GM19328 (cell line): ENCODE measurements around the gene PARD3B.

Source experiments
- ATAC-seq: cut with Tn5 transposase; IDR thresholded peaks from one replicate; pipeline ENCODE4 v1.9.1; 2021; ENCODE audit warnings: mild to moderate bottlenecking, moderate library complexity; ENCODE audit not compliant: unreplicated experiment

Gene PARD3B

DNA sequence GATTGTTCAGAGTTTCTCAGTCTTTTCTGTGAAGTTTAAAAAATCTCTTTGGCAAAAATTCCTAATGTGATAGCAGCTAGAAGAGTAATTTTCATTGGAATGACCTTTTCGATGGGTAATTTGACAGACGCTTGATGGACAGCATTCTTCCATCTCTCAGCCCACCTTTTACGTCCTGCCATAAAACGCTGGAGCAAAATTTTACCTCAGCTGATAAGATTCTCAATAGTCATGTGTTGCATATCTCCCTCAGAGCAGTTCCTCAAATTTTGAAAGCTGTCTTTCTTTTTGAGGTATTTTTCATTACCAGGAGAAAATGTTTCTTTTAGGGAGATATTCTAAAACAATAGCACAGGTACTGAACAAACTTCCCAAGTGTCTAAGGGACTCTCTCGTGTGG, 441.4 kb downstream of the PARD3B start:
- ATAC-seq: no peak

DNA sequence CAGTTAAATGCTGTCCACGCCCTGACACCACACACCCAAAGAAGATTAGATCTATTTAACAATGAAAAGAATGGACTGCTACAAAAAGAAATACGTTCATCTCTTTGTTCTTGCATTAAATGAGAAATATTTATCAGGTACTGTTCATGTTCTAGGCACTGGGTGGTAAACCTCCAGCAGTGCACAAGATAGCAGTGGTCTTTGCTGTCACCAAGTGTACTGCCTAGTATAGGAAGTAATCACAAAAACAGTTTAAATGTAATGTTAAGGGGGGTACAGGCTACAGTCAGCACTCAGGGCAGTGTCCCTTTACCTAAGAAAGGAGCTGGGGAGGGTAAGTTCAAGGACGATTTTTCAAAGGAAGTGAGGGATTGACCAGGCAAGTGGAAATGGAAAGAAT, 443.6 kb downstream of the PARD3B start:
- ATAC-seq: no peak

DNA sequence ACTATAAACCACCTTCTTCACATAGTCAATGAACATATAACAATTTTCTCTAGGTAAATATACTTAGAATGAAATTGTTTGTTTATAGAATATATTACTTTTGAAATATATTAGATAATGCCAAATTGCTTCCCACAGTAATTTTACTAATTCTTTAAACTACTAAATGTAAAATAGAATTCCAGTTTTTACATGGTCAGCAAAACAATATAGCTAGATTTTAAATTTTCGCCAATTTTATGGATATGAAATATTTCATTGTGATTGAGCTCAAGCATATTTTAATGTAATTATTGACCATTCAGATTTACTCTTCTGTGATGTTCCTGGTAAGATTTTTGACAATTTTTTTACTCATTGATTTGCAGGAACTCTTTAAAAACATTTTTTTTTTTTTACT, 444.6 kb downstream of the PARD3B start:
- ATAC-seq: no peak

DNA sequence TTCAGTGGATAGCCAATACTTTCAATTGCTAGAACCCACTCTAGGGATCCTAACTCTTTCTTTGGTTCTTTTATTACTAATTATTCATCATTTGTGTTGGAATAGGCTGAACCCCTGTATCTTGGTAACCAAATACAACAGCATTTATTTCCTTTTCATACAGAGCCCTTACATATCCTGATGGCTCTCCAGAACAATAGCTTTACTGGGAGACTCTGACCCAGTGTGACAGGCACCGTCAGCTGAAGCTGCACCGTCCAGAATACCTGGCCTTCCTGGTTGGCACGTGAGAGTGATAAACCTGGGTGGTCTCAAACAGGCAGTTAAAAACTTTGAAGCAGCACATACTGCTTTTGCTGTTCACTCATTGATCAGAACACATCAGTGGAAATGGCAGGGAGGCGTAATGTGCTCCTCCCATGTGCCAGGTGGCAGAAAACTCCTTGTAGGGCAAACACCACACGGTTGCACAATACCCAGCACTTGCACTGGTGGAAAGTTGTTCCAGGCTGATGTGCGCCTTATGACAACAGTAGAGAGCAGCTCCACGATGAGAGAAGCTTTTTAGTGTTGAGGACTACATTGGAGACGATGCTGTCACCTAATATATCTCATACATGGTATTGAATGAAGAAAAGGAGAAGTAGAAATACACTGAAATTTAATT, 456.2 kb downstream of the PARD3B start:
- no peak for ATAC-seq

DNA sequence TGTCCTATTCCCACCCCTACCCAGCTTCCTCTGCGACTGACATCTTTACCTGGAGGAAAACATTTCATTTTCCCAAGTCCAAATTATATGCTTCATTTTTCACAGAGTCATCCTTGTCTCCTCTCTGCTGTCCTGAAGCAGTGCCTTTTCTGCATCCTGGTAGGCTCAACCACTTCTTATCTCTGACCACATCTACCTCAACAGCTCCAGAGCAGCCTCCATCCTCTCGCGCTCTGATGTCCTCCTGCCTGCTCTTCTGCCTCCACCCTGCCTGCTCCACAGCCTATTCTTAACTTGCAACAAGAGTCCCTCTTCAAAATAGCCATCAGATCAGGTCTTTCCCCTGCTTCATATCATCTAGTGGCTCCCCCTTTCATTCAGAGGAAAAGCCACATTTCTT, 457.1 kb downstream of the PARD3B start:
- ATAC-seq: no peak

DNA sequence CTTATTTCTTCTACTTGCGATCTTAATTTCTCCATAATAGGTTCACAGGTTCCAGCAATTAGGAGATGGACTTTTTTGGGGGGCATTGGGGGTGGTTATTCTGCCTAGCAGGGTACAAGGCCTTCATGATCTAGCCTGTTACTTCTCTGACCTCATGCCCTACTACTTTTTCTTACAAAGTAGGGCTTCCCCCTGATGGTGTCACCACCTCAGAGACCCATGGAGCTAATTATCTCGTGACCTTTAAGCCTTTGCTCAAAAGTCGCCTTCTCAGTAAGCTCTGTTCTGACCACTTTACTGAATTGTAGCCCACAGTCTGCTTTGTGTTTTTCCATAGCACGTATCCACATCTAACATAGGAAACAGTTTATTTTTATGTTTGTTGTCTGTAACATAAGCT, 458.0 kb downstream of the PARD3B start:
- no peak for ATAC-seq

DNA sequence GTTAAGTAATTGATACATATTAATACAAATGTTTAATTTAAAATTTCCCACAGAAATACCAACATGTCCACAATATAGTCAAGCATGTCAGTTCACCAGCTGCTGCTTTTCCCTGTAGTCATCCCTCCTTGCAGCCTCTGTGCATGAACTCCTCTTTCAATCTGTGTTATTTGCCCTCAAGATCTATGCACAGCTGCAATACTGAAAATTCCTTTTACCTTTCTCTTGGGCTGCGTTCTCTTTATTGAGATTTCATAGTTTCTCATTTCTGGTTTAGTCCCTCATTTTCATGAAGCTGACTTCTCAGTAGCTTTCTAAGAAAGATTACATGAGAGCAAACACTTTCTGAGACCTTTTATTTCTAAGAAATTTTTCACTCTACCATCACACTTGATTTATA, 464.9 kb downstream of the PARD3B start:
- no peak for ATAC-seq

DNA sequence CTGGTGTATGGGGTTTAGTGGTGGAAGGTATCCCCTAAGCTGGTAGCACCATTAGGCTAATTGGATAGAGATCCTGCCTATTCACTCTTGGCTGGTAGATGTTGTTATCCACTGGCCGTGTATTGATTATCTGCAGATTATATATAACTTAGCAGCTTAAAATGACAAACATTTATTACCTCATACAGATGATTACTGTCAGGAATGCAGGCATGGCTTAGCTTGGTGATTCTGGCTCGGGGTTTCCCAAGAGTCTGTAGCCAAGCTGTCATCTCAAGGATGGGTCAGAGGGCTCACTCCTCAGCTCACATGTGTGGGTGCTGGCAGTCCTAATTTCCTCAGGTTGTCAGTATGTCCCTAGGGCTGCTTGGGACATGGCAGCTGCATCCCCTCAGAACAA, 465.8 kb downstream of the PARD3B start:
- no peak for ATAC-seq

DNA sequence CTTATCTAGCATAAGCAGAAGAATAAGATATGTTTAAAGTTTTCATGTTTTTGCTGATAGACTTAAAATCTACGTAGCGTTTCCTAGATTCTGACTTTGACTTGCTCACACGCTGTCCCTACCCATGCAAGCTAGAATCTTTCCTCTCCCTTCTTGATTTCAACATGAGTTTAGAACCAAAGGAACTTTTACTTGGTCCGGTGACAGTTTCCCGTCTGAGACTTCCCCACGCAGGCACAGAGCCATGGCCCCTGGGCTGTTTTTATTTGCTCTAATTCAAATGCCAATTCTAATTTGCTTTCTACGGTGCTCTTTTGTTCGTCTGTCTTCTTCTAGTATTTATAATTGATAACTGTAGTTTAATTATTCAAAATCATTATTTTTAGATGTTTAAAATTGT, 467.7 kb downstream of the PARD3B start:
- no peak for ATAC-seq

DNA sequence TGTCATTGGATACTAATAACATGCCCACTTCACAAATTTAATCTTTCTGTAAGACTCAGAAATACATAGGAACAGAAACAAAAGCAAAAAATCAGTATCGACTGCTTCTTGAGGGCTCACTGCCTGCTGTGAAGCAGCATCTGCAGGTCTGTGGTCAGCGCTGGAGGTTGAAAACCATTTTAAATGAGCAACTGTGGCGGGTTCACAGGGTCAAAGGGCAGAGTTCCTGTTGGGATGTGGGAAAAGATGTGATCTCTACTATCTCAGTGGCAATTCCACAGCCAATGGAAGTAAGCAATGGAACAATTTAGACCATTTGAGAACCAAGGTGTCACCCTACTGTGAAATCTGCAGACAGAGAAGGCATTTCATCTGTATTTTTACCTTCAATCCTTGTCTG, 468.3 kb downstream of the PARD3B start:
- no peak for ATAC-seq

DNA sequence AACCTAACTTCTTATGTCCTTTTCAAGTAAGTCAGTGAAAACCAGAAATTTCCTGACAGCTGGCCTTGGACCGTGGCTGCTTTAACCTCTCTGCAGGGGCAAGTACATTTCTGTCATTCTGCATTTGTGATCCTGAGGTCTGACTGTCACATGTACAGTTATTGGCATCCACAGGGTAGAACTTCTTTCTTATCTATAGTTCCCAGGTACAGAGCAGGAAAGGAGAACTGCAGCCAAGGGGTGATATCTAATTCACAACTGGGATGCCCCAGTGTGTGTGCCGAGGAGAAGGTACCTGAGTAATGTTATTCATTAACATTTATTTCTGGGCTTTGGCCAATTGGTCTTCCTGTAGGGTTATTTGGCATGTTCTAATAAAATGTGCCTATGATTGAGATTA, 468.9 kb downstream of the PARD3B start:
- ATAC-seq: no peak

DNA sequence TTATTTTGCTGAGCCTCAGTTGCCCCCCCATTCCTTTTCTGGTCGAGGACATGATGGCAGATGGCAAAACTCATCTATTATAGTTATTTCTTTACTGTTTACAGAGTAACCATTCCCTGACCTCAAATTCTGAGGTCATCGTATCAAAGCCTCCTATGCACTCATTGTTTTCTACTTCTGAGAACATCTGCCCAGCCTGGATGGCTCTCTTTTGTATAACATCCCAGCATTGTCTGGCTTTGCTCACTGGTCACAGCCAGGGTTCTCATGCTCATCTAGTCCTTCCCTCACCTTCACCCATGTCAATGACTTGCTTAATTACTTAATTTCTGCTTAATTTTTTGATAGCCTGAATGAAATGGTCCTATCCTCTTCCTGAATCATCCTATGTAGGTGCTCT, 472.1 kb downstream of the PARD3B start:
- ATAC-seq: no peak

DNA sequence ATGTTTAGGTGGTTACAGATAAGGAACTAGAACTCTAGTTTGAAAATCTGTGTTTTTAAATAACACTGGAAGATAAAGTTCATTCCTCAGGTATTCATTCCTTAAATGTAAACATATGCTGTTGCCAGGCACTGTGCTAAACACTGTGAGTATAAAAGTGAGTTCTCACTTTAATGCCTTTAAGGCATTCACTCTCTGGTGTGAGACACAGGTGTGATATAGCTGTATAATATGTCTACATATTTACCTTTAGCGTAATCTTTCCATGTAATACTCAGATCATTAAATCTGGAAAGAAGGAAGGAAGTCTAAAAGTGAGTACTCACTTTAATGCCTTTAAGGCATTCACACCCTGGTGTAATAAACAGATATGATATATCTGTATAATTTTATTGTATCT, 472.6 kb downstream of the PARD3B start:
- ATAC-seq: no peak

DNA sequence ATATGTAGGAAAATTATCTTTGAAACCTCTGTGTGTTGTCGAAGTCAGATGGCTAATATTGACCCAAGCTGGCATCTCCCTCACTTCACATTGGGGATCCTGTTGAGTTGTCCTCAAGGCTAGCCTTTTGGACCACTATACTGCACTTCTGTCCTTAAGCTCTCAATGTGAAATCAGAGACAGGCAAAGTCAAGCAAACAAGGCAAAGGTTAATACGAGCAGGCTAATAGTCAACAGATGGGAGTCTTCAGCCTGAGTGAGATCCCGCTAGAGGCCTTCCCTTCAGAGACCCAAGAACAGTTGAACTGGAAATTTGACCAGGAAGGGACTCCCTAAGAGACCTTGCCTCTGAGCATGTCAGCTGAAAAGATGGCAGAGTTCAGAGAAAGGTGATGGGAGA, 475.4 kb downstream of the PARD3B start:
- no peak for ATAC-seq

DNA sequence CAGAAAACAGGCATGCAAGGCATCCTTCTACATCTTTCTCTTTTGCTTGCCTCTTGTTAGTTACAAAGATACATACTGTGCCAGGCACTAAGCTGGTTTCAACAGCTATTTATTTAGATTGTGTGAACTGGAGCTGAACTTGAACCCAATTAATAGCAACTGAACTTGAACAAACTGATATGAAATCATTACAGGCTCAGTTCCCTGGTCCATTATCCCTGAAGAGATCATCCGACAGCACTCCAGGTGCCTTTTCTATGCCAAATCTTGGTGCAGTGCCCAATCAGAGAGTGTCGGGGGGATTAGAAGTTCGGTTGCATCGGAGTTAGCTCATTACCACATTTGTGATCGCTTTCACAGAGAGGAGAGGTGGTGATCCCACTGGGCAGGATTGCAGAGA, 477.6 kb downstream of the PARD3B start:
- ATAC-seq: no peak

DNA sequence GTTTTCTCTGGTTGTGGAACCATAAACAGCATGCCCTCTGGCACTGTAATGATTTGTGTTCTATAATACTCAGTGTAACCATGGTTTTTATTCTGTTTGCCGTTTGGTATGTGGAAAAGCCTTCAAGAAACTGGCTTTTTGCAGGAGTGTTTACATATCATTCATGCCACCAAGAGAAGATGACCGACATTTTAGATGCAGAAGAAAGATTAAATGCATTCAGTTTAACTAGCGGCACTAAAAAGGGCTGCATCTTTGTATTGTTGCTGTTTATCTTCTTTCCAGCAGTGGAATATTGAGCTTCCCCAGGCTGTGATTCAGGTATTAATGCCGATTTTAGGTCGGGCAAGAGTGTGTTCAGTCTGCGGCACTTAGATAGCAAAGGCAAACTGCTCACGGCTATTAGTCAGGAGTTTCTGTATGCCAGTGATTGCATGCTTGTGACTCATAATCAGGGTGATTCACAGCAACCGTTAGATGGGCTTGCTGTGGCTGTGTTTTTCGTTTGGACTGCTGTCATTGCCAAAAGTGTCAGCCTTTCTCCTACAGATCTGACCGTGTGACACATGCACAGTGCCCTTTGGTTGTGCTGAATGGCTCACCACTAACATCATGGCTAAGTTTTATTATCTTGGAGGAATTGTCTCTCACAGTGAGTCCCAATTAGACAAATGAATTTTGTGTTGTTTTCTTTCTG, 479.7 kb downstream of the PARD3B start:
- ATAC-seq: no peak

DNA sequence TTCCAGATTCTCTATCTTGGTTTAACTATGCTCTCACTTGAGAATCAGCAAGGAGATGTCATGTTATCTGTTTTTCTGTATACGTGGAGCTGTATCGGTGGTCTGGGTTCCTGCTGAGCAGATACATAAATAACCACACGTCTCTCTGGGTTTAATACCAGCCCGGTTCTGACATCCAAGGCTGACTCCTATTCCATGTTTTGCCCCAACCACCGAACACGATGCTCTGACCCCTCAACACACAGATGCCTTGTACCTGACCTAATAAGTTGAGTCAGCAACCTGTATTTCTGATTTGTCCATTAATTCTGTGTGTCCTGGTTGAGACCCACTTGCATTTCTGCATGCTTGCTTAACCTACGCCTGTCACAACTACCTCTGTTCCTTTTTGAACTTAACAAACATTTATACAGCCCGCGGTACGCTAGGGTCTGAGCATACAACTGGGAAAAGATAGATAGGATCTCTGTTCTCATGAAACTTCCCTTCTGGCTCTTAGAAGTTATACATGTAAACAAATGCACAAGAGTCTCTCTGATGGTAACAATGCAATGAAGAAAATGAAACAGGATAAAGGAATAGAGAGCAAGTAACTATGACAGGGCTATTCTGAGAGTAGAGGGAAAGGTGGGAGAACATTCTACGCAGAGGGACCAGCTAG, 480.4 kb downstream of the PARD3B start:
- ATAC-seq: no peak

DNA sequence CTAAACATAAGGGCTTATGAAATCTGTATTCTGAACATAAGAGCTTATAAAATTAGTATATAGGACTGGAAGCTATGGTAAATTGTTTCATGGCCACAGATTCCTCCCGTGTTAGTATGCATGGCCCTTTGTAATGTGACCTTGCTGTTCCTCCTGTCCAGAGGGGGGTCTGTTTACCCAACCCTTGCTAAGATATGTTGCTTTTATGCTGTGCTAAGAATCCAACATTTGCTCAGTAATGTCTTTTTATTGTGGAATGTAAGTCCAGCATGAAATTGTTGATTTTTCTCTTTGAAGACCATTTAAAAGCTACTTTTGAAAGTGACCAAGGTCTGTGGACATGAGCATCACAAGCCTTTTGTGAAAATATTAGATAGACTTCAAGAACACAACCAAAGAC, 485.4 kb downstream of the PARD3B start:
- ATAC-seq: no peak

DNA sequence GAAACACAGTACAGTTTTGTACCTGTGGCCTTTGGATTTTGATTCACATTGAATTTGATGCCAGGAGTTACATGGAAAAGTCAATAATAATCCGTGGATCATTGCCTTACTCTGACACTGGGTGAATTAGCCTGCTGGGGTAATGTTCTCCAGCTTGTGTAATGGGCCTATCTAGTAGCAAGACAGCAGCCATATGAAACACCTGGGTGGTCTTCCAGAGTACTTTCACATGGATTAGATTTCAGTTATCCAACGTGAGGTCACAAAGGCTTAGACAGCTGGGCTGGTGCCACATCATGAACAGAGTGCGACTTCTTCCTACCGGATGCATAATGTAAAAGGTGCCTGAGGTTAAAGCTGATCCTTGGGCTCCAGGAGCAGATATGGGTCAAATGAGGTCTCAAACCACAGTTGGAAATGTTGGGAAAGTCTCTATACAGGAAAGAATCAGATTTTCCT, 486.8 kb downstream of the PARD3B start:
- no peak for ATAC-seq

DNA sequence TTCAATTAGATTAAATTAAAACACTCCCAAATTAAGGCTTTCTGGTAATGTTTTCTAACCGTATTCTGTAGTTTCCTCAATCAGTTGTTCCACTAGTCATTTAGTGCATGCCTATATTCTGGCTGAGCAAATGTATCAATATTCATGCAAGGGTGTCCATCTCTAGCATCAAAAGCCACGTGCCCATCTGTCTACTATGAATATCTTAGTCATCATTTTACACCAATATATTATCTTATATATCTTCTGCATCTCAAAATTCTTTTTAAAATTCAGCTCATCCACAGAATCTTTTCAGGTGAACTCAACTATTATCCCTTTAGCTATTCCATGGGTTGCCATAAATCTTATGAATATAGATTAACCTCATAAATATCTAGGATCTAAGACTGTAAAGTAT, 488.2 kb downstream of the PARD3B start:
- ATAC-seq: no peak

DNA sequence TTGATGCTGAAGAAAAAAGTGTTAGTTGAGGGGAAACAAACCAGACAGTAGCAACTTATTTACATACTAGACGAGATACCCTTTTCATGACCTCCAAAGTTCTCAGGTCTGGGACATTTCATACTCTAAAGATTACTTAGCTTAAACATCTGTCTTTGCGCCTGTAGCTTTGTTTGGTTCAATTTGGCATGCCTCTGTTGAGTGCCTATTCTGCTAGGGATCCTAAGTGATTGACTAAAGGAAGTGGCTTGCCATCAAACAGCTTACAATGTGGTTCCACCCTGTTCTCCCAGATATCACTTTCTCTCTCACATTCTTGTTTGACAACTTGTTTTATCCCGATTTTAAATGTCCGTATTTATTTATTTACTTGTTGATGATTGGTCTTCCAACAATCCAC, 488.8 kb downstream of the PARD3B start:
- ATAC-seq: no peak

DNA sequence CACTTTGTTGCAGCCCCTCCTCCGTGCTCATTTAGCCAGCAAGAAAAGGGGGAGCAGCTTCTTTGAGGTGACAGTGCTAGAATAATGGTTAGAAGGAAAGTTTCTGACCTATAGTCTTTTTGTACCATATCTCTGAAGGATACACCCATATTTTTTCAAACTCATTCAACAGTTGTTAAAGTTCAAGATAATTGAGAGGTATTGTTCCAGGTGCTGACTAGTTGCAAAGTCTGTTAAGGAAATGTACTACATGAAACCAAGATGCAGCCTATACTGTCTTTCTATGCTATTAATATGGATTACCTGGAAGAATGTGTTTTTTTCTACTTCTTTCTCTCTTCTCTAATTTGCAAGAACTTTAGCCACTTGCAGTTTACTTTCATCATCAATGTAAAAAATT, 495.0 kb downstream of the PARD3B start:
- no peak for ATAC-seq
